MM.1S (cell line): Measurements from ENCODE around the gene H1-8.

Experiments used
- EZH2 ChIP-seq: fragments of 300-600 bp; sonication (generic); optimal IDR thresholded peaks from 2 replicates; pipeline ENCODE3; 2017; ENCODE audit warnings: low read depth, mild to moderate bottlenecking, antibody characterized with exemption, low read length, mixed read lengths
- TF ChIP-seq, protein P1 (sequence below): fragments of 300-600 bp; sonication (generic); IDR thresholded peaks from 2 replicates; pipeline ENCODE4 v1.5.1; 2016; ENCODE audit warnings: antibody characterized with exemption, low read length, mixed read lengths

DNA sequence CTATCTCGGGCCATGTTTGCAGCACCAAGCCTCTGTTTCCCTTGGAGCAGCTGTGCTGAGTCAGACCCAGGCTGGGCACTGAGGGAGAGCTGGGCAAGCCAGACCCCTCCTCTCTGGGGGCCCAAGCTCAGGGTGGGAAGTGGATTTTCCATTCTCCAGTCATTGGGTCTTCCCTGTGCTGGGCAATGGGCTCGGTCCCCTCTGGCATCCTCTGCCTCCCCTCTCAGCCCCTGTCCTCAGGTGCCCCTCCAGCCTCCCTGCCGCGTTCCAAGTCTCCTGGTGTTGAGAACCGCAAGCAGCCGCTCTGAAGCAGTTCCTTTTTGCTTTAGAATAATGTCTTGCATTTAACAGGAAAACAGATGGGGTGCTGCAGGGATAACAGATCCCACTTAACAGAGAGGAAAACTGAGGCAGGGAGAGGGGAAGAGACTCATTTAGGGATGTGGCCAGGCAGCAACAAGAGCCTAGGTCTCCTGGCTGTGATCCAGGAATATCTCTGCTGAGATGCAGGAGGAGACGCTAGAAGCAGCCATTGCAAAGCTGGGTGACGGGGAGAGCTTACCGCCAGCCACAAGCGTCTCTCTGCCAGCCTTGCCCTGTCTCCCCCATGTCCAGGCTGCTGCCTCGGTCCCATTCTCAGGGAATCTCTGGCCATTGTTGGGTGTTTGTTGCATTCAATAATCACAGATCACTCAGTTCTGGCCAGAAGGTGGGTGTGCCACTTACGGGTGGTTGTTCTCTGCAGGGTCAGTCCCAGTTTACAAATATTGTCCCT, 13.4 kb upstream of the H1-8 start:
- TF ChIP-seq, protein P1, sequence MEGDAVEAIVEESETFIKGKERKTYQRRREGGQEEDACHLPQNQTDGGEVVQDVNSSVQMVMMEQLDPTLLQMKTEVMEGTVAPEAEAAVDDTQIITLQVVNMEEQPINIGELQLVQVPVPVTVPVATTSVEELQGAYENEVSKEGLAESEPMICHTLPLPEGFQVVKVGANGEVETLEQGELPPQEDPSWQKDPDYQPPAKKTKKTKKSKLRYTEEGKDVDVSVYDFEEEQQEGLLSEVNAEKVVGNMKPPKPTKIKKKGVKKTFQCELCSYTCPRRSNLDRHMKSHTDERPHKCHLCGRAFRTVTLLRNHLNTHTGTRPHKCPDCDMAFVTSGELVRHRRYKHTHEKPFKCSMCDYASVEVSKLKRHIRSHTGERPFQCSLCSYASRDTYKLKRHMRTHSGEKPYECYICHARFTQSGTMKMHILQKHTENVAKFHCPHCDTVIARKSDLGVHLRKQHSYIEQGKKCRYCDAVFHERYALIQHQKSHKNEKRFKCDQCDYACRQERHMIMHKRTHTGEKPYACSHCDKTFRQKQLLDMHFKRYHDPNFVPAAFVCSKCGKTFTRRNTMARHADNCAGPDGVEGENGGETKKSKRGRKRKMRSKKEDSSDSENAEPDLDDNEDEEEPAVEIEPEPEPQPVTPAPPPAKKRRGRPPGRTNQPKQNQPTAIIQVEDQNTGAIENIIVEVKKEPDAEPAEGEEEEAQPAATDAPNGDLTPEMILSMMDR = no peak
- TF ChIP-seq EZH2 = no peak
